ENCODE results near the gene RXRA. TPM values are rescaled to one million over a fixed set of nuclear protein-coding genes. Genes with fewer than 3 reads are reported as not detected.

RXRA gene
- total and polyA plus RNA-seq, 2 of the 13 experiments (the other 11 are each of a cell fraction or from before 2014, with no cell fraction given): 18.9 to 29.2 TPM

- TF ChIP-seq CREM (IDR thresholded peaks at IDR 0.05): peak; percentile 54; the same call in 1 of the 2 replicates
- TF ChIP-seq CREM (CRISPR knock-in tag; IDR thresholded peaks at IDR 0.05): no peak
- TF ChIP-seq PHF21A (CRISPR knock-in tag; IDR thresholded peaks at IDR 0.05): peak; percentile 98
- TF ChIP-seq YEATS4 (CRISPR knock-in tag; IDR thresholded peaks at IDR 0.05; ENCODE audit: borderline replicate concordance): peak; percentile 47; the same call in 1 of the 2 replicates
- TF ChIP-seq ZFX (CRISPR knock-in tag; IDR thresholded peaks at IDR 0.05; ENCODE audit: low read depth): peak; percentile 77
- TF ChIP-seq ZNF687 (CRISPR knock-in tag; IDR thresholded peaks at IDR 0.05): peak; percentile 95
- 0 out of 2 replicates have a peak, but pooled peaks have one; percentile 32 for TF ChIP-seq PPARG (CRISPR knock-in tag; conservative IDR thresholded peaks at IDR 0.05)
- peak; percentile 57 for TF ChIP-seq ZEB1 (IDR thresholded peaks at IDR 0.05; ENCODE audit: insufficient replicate concordance, low read depth)
- peak; percentile 31; the same call in 1 of the 2 replicates for TF ChIP-seq IKZF5 (CRISPR knock-in tag; IDR thresholded peaks at IDR 0.05)
- peak; percentile 33; the same call in 1 of the 2 replicates for TF ChIP-seq SP5 (CRISPR knock-in tag; IDR thresholded peaks at IDR 0.05; ENCODE audit: borderline replicate concordance, low read depth)
- peak; percentile 99 for TF ChIP-seq ZNF264 (CRISPR knock-in tag; IDR thresholded peaks at IDR 0.05)
- TF ChIP-seq SP140L (CRISPR knock-in tag; IDR thresholded peaks at IDR 0.05; ENCODE audit: borderline replicate concordance): no peak
- peak; percentile 74 for TF ChIP-seq ZBTB7B (CRISPR knock-in tag; IDR thresholded peaks at IDR 0.05)
- TF ChIP-seq ARID2 (CRISPR knock-in tag; IDR thresholded peaks at IDR 0.05; ENCODE audit: borderline replicate concordance): no peak
- 0 out of 2 replicates have a peak, but pooled peaks have one; percentile 39 for TF ChIP-seq ZNF691 (CRISPR knock-in tag; IDR thresholded peaks at IDR 0.05; ENCODE audit: borderline replicate concordance, low read depth)
- no peak for TF ChIP-seq KDM3A (CRISPR knock-in tag; IDR thresholded peaks at IDR 0.05; ENCODE audit: low read depth)
- TF ChIP-seq ZBTB3 (CRISPR knock-in tag; IDR thresholded peaks at IDR 0.05; ENCODE audit: borderline replicate concordance, low read depth): peak; percentile 55; the same call in 1 of the 2 replicates
- TF ChIP-seq ZBTB42 (CRISPR knock-in tag; IDR thresholded peaks at IDR 0.05): peak; percentile 35; the same call in 1 of the 2 replicates
- TF ChIP-seq NR2F1 (CRISPR knock-in tag; IDR thresholded peaks at IDR 0.05): 0 out of 4 replicates have a peak, but pooled peaks have one; percentile 18 to 32
- TF ChIP-seq LCORL (IDR thresholded peaks at IDR 0.05): no peak
- TF ChIP-seq LCORL (CRISPR knock-in tag; IDR thresholded peaks at IDR 0.05): peak; percentile 96
- TF ChIP-seq ZNF138 (CRISPR knock-in tag; IDR thresholded peaks at IDR 0.05; ENCODE audit: low read depth): no peak
- TF ChIP-seq ZNF746 (CRISPR knock-in tag; IDR thresholded peaks at IDR 0.05): peak; percentile 37; the same call in 1 of the 2 replicates
- TF ChIP-seq RARA (CRISPR knock-in tag; IDR thresholded peaks at IDR 0.05): peak; percentile 53; the same call in 1 of the 2 replicates
- 0 out of 2 replicates have a peak, but pooled peaks have one; percentile 17 for TF ChIP-seq AKAP8 (CRISPR knock-in tag; IDR thresholded peaks at IDR 0.05)
Observed at GRCh38 chr9:134364391-134365114, 38.3 kb downstream of the RXRA start (continued).
